ENCODE data around the gene CMTM8. TPM values are rescaled to one million over a fixed set of nuclear protein-coding genes. Genes with fewer than 3 reads are reported as not detected.

The CMTM8 gene
- total RNA-seq, 4 donors from 2014 or later: 1.4 to 4.1 (median 2.9) TPM

- no peaks in the 10 kb centered on the region for H3K36me3 ChIP-seq
- no peaks in the 10 kb centered on the region for H3K4me1 ChIP-seq
- no peak for TF ChIP-seq POLR2A (IDR thresholded peaks at IDR 0.05)
- no peak for TF ChIP-seq CTCF (IDR thresholded peaks at IDR 0.05 in 4 of 5, conservative IDR thresholded peaks at IDR 0.05 in 1 of 5)
- no peak overlapping the region for H3K4me3 ChIP-seq
- ATAC-seq (no peak), DNase-seq (no peak)
- in situ Hi-C loops (cut with MboI; ENCODE audit: low sequenced_read_pairs in 4 of 4) (no loop called here), intact Hi-C loops (cut with DNase I; ENCODE audit: low total_unique reads) (no loop called here)
- H3K27me3 ChIP-seq: no peaks in the 10 kb centered on the region
- H3K27ac ChIP-seq: no peak overlapping the region
- peaks cover 0 to 2% (median 0%) of the 10 kb centered on the region in 3 donors for H3K9me3 ChIP-seq
Observed at GRCh38 chr3:32249184-32249782, 10.8 kb downstream of the CMTM8 start.

GRCh38 chr3:32254268-32254667 lies 15.8 kb downstream of the CMTM8 start:
- peaks cover 0 to 3% (median 0%) of the 10 kb centered on the region in 3 donors for H3K9me3 ChIP-seq
- DNase-seq (no peak), ATAC-seq (no peak)
- no peaks in the 10 kb centered on the region for H3K27me3 ChIP-seq
- in situ Hi-C loops (cut with MboI; ENCODE audit: low sequenced_read_pairs in 4 of 4) (no loop called here), intact Hi-C loops (cut with DNase I; ENCODE audit: low total_unique reads) (no loop called here)
- H3K4me3 ChIP-seq: no peak overlapping the region
- no peak for TF ChIP-seq POLR2A (IDR thresholded peaks at IDR 0.05)
- TF ChIP-seq CTCF (IDR thresholded peaks at IDR 0.05 in 4 of 5, conservative IDR thresholded peaks at IDR 0.05 in 1 of 5): no peak
- no peak overlapping the region for H3K27ac ChIP-seq
- H3K36me3 ChIP-seq: no peaks in the 10 kb centered on the region
- H3K4me1 ChIP-seq: no peaks in the 10 kb centered on the region

- H3K27me3 ChIP-seq: no peaks in the 10 kb centered on the region
- TF ChIP-seq CTCF (IDR thresholded peaks at IDR 0.05 in 4 of 5, conservative IDR thresholded peaks at IDR 0.05 in 1 of 5) (no peak), POLR2A (IDR thresholded peaks at IDR 0.05) (no peak)
- no peak for ATAC-seq
- peaks cover 0 to 3% (median 0%) of the 10 kb centered on the region in 3 donors for H3K9me3 ChIP-seq
- H3K4me3 ChIP-seq: no peak overlapping the region
- no peaks in the 10 kb centered on the region for H3K4me1 ChIP-seq
- DNase-seq: no peak
- no peak overlapping the region for H3K27ac ChIP-seq
- in situ Hi-C loops (cut with MboI; ENCODE audit: low sequenced_read_pairs in 4 of 4) (no loop called here), intact Hi-C loops (cut with DNase I; ENCODE audit: low total_unique reads) (no loop called here)
- H3K36me3 ChIP-seq: no peaks in the 10 kb centered on the region
Observed at GRCh38 chr3:32255345-32255744, 16.9 kb downstream of the CMTM8 start.

- H3K27me3 ChIP-seq: no peaks in the 10 kb centered on the region
- H3K4me1 ChIP-seq: no peaks in the 10 kb centered on the region
- intact Hi-C loops (cut with DNase I; ENCODE audit: low total_unique reads): no loop called here
- in situ Hi-C loops (cut with MboI; ENCODE audit: low sequenced_read_pairs in 4 of 4): no loop called here
- no peak for DNase-seq
- H3K4me3 ChIP-seq: no peak overlapping the region
- no peak for TF ChIP-seq CTCF (IDR thresholded peaks at IDR 0.05 in 4 of 5, conservative IDR thresholded peaks at IDR 0.05 in 1 of 5)
- no peak for TF ChIP-seq POLR2A (IDR thresholded peaks at IDR 0.05)
- H3K27ac ChIP-seq: no peak overlapping the region
- ATAC-seq: no peak
- no peaks in the 10 kb centered on the region for H3K36me3 ChIP-seq
- H3K9me3 ChIP-seq: peaks cover 0 to 3% (median 0%) of the 10 kb centered on the region in 3 donors
Observed at GRCh38 chr3:32256206-32256605, 17.7 kb downstream of the CMTM8 start.

- no peak for DNase-seq
- ATAC-seq: no peak
- in situ Hi-C loops (cut with MboI; ENCODE audit: low sequenced_read_pairs in 4 of 4) (no loop called here), intact Hi-C loops (cut with DNase I; ENCODE audit: low total_unique reads) (no loop called here)
- no peaks in the 10 kb centered on the region for H3K4me1 ChIP-seq
- TF ChIP-seq POLR2A (IDR thresholded peaks at IDR 0.05) (no peak), CTCF (IDR thresholded peaks at IDR 0.05 in 4 of 5, conservative IDR thresholded peaks at IDR 0.05 in 1 of 5) (no peak)
- H3K36me3 ChIP-seq: no peaks in the 10 kb centered on the region
- no peak overlapping the region for H3K4me3 ChIP-seq
- no peaks in the 10 kb centered on the region for H3K27me3 ChIP-seq
- no peak overlapping the region for H3K27ac ChIP-seq
- H3K9me3 ChIP-seq: peaks cover 0 to 3% (median 0%) of the 10 kb centered on the region in 3 donors
Observed at GRCh38 chr3:32257042-32257441, 18.6 kb downstream of the CMTM8 start.
